Measurements from ENCODE around the gene CDCA3.

The CDCA3 gene

GRCh38 chr12:6831450-6831995 lies 19.6 kb downstream of the CDCA3 start:
- no peak for DNase-seq

DNA sequence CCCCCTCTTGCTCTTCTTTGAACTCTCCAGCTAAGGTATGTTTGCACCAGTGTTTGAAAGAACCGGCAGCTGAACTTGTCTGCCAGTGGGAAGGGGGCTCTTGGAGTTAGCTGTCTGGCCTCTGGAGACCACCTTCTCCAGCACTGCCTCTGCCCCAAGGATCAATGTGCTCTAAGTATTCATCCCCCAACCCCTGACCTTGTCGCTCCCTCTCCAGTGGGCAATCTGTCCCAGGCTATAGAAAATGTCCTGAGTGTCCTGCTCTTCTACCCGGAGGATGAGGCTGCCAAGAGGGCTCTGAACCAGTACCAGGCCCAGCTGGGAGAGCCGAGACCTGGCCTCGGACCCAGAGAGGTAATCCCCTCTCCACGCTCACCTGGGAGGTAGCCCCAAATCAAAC lies 20.1 kb downstream of the CDCA3 start:
- no peak for DNase-seq

DNA sequence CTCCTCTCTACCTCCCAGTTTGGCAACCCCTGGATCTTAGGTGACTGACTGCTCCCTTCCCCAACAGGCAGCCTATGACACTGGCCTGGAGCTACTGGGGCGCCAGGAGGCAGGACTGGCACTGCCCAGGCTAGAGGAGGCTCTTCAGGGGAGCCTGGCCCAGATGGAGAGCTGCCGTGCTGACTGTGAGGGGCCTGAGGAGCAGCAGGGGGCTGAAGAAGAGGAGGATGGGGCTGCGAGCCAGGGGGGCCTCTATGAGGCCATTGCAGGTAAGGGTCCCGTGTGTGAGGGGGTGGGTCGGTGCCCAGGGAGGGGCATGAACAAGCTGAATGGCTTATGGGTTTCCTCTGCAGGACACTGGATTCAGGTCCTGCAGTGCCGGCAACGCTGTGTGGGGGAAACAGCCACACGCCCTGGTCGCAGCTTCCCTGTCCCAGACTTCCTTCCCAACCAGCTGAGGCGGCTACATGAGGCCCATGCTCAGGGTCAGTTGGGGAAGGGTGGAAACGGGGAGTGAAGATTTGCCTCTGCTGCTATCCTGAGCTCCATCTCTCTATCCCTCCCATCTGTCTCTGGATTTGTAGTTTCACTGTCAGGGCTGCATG lies 20.7 kb downstream of the CDCA3 start:
- DNase-seq: no peak

DNA sequence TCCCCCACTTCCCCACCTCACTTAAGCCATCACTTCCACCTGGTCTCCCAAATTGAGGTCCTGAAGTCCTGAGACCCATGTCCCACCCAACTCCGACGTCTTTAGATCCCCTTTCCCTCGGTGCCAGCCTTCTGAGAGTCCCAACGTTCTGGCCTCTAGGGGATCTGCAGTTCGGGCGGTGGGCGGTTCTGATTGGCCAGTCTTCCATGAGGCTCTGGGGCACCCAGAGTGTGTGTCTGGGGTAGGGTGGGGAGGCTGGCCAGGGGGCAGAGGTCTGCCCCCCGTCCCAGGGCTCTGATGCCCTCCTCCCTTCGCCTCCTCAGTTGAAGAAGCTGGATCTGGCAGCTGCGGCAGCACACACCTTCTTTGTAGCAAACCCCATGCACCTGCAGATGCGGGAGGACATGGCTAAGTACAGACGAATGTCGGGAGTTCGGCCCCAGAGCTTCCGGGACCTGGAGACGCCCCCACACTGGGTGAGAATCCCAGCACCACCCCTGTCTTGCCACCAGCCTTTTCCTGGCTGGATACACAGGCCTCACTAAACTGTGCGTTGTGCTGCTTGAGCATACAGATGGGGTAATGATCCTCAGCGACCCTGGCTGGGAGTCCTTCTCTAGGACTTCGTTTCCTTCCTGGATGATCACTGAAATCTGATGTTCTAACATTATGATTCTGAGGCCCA lies 21.4 kb downstream of the CDCA3 start:
- DNase-seq: no peak

DNA sequence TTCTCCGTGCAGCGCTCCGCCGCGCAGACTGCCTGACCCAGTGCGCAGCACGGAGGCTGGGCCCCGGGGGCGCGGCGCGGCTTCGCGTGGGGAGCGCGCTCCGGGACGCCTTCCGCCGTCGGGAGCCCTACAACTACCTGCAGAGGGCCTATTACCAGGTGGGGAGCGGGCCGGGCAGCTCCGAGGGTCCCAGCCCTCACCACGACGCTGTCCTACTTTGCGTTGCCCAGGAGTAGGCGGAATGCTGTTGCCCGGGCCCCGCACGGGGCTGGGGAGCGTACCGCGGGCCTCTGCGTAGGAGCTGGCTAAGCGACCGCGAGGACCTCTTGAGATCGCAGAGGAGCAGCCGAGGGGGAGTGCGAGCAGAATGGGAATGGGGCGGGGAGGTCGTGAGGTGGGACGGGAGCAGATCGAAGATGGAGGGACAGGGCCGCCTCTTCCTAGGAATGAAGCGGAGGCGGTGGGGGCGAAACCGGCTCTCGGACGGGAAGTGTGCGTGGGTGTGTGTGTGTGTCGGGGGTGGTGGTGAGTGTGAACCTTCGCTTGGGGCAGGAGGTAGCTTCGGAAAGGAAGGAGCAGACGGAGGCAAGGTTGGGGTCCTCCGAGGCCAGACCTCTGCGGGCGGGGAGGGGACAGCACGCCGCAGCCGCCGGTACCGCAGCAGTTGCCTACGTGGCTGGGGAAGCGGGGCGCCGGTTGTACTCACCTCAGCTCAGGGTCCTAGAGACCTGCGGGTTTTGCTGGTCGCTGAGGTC lies 22.1 kb downstream of the CDCA3 start:
- peak; percentile 35 for DNase-seq

- peak; percentile 19 for DNase-seq
These were observed 22.9 kb downstream of the CDCA3 start, which contains the start of gene P3H3 for GRCh38 chr12:6827982-6828780. P3H3 (plus strand) TSS chr12:6828407; CDS start chr12:6828441, 34 bp downstream.

- no peak for DNase-seq
These were observed 23.6 kb downstream of the CDCA3 start for GRCh38 chr12:6827437-6827911.

DNA sequence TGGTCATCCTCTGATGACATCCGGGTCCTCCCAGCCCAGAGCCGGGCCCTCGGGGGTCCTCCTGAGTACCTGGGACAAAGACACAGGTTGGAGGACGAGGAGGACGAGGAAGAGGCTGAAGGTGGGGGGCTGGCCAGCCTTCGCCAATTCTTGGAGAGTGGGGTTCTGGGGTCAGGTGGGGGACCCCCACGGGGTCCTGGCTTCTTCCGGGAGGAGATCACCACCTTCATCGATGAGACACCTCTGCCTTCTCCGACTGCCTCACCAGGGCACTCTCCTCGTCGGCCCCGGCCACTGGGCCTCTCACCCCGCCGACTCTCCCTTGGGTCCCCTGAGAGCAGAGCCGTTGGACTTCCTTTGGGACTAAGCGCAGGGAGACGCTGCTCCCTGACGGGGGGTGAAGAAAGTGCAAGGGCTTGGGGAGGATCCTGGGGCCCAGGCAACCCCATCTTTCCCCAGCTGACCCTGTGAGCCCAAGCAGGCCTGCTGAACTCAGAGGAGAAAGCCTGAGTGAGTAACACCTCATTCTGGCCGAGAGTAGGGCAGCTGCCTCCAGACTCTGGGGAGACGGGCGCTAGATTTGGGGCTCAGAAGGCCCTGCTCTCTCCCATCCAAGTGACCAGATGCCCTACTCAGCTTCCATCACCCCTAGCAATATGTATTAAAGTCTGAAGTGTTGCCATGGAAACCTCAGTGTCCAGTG lies 24.2 kb downstream of the CDCA3 start:
- no peak for DNase-seq

GRCh38 chr12:6826125-6826733 lies 24.9 kb downstream of the CDCA3 start:
- no peak for DNase-seq

GRCh38 chr12:6825398-6826124 lies 25.5 kb downstream of the CDCA3 start:
- peak; percentile 69 for DNase-seq

GRCh38 chr12:6824901-6825381 lies 26.1 kb downstream of the CDCA3 start:
- DNase-seq: no peak

DNA sequence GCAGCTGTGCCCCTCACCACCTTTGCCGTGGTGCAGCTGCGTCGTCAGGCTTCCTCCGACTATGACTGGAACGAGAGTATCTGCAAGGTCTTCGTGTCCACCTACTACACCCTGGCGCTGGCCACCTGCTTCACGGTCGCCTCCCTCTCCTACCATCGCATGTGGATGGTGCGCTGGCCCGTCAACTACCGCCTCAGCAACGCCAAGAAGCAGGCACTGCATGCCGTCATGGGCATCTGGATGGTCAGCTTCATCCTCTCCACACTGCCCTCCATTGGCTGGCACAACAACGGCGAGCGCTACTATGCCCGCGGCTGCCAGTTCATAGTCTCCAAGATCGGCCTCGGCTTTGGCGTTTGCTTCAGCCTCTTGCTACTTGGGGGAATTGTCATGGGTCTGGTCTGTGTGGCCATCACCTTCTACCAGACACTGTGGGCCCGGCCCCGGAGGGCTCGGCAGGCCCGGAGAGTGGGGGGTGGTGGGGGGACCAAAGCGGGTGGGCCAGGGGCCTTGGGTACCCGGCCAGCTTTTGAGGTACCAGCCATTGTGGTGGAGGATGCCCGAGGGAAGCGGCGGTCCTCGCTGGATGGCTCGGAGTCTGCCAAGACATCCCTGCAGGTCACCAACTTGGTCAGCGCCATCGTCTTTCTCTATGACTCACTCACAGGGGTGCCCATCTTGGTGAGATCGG lies 26.9 kb downstream of the CDCA3 start:
- DNase-seq: no peak

- no peak for DNase-seq
These were observed 27.7 kb downstream of the CDCA3 start for GRCh38 chr12:6823182-6824084.

GRCh38 chr12:6822426-6823135 lies 28.5 kb downstream of the CDCA3 start:
- no peak for DNase-seq

DNA sequence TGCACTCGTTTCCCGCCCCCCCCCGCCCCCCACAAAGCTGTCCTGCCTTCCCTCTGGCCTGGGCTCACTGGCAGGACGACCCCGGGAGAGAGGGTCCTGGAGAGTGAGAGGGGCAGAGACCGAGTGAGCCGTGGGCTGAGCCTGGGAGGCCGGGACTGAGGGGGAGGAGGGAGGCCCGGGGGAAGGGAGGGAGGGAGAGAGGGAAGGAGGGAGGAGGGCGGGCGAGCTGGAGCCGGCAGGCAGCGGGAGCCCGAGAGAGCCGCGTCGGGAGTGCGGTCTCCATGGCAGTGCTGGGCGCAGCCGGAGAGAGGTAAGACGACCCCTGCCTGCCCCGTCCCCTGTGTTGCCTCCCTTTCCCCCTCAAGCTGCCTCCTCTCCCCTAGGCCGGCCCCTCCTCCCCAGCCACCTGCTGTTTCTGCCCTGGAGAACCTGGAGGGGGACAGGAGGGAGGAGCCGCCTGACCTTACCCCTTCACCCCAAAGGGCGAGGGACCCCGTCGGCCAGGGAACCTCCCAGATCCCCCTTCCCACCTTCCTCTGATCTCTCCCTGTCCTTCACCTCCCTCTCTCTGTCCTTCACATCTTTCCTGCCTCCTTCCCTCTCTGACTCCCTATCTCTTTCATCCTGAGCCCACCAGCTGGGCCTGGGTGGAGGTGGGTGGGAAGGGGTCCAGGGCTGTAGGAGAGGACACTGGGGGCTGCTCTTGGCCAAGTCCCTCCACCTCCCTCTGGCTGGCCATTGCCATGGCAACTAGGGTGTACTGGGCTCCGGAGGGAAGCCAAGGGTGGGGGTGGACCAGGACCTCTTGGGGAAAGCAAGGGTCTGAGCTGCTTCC lies 29.3 kb downstream of the CDCA3 start, which contains the start of gene GPR162:
GPR162 (plus strand) TSS at position 231 of the 835 bp plus-strand sequence. CDS start 2,078 bp downstream, outside the sequence.
- DNase-seq: no peak

GRCh38 chr12:6820166-6820565 lies 30.9 kb downstream of the CDCA3 start:
- no peak for DNase-seq
